T1000 (cell line): Measurements from ENCODE around the gene PLEKHH2.

Experiments
- DNase-seq: peaks from one replicate; lab custom pipeline; 2025; ENCODE audit warnings: mixed read lengths; lab: John Stamatoyannopoulos, UW

Gene PLEKHH2

DNA sequence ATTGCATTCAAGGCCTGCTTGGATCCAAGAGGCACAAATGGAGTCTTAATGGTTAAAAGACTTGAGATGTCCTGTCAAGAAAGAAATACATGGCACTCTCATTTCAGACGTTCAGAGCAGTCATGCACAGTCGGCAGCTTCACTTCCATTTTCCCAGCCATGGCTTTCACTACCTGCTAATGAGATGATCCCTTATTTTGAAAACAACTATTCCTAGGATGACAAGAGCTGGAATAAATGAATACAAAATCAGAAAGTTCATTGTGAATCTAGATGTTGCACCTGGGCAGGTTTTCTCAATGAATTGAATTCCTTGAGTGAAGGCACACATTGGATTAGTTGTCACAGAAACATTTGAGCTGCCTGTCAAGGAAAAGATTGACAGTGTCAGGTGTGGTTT, 175.9 kb downstream of the PLEKHH2 start:
- no peak for DNase-seq

DNA sequence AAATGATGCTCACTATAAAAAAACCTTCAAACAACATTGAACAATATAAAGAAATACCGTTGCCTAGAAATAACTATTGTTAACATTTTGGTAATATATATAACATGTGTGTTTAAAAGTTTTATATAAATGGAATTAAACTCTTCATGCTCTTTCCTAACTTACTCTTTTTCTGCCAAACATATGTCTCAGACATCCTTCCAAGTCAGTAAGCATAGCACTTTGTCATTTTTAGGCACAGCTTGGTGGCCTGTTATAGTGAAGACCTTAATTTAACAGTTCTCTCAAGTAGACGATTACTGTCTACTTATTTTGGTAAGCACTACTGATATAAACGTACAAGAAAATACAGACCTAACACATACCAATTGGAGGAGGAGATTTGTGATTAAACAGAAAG, 177.7 kb downstream of the PLEKHH2 start:
- no peak for DNase-seq
